Astrocyte of the spinal cord (primary cell): ENCODE results near the gene DERL3.
"Not testable (repeated sequence)": the region's sequence is repeated elsewhere in the genome, so short reads cannot be mapped to it uniquely, and the experiment has no call there.

Source experiments
- DNase-seq: peaks from one replicate; pipeline ENCODE4 v3.0.0; 2011; ENCODE audit warnings: low read depth, low spot score
- H3K4me3 ChIP-seq: 2 replicates; pipeline ENCODE4 v1.5.1; 2011; ENCODE audit warnings: low read depth, mild to moderate bottlenecking, low read length, moderate library complexity
- in situ Hi-C: cut with HindIII; loops from 2 replicates; pipeline ENCODE4 v1.10.0; 2017; ENCODE audit warnings: low sequenced_read_pairs
- TF ChIP-seq, protein P1 (sequence below): IDR thresholded peaks from 2 replicates; pipeline ENCODE4 v1.5.1; 2012; ENCODE audit warnings: low read depth, mild to moderate bottlenecking, low read length, inconsistent platforms

Gene DERL3

DNA sequence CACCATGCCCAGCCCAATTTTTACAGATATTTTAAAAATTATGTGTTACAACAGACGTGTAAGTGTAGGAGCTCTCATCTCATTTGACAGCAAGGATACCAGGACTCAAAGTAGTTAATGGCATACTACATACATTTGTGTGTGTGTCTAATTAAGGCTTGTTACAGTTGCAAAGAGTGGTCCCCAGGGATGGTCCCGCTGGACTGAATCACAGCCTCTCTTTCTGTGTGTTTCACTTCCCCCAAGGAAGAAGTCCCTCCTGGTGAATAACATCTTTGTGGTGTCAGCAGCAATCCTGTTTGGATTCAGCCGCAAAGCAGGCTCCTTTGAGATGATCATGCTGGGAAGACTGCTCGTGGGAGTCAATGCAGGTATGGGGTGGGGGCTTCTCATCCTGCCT, 36.1 kb upstream of the DERL3 start:
- in situ Hi-C loops: no loop called here
- TF ChIP-seq, protein P1, sequence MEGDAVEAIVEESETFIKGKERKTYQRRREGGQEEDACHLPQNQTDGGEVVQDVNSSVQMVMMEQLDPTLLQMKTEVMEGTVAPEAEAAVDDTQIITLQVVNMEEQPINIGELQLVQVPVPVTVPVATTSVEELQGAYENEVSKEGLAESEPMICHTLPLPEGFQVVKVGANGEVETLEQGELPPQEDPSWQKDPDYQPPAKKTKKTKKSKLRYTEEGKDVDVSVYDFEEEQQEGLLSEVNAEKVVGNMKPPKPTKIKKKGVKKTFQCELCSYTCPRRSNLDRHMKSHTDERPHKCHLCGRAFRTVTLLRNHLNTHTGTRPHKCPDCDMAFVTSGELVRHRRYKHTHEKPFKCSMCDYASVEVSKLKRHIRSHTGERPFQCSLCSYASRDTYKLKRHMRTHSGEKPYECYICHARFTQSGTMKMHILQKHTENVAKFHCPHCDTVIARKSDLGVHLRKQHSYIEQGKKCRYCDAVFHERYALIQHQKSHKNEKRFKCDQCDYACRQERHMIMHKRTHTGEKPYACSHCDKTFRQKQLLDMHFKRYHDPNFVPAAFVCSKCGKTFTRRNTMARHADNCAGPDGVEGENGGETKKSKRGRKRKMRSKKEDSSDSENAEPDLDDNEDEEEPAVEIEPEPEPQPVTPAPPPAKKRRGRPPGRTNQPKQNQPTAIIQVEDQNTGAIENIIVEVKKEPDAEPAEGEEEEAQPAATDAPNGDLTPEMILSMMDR: no peak
- no peak for DNase-seq
- no peak overlapping the region for H3K4me3 ChIP-seq

DNA sequence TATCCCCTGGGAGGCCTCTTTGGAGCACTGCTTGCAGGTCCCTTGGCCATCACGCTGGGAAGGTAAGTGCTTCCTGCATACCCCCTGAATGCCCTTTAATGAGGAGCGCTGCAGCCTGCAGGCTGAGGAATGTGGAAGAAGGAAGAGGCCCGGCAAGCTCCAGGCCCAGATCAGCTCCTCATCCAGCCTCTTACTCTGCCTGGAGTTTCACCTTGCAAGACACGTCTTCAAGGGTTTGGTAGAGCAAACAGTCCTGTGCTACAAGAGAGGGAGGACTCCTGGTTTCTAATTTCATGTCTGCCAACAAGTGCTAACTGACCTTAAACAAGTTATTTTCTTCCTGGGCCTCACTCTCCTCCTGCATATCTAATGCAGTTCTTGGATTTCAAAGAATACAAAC, 29.8 kb upstream of the DERL3 start:
- DNase-seq: no peak
- TF ChIP-seq, protein P1: no peak
- in situ Hi-C loops: no loop called here
- H3K4me3 ChIP-seq: no peak overlapping the region

DNA sequence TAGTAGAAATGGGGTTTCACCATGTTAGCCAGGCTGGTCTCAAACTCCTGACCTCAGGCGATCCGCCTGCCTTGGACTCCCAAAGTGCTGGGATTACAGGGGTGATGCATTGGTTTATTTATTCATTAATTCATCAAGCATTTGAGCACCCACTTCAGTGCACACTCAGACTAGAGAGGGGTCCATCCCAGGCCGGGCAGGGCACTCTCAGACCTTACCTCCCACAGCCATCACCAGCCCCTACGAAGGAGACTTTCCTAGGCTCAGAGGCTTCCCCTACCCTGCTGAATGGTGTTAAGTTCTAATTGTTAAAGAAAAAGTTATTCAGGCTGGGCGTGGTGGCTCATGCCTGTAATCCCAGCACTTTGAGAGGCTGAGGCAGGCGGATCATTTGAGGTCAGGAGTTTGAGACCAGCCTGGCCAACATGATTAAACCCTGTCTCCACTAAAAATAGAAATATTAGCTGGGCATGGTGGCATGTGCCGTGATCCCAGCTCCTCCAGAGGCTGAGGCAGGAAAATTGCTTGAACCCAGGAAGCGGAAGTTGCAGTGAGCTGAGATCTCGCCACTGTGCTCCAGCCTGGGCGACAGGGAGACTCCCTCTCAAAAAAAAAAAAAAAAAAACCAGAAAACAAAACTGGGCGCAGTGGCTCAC, 25.8 kb upstream of the DERL3 start:
- H3K4me3 ChIP-seq, in situ Hi-C loops, DNase-seq: not testable (repeated sequence)

DNA sequence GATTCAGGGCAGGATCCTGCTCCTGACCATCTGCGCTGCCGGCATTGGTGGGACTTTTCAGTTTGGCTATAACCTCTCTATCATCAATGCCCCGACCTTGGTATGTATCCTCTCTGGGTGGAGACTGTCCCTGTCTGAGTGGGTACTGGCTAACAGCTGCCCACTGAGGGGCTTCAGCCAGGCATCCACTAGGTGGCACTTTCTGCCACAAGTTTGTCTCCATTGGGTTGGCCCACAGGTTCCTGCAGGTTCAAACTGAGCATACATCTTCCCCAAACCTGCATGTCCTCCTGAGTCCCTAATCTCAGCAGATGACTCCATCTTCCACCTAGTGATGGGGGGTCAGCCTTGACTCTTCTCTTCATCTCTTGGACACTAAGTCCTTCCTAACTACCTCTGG, 23.3 kb upstream of the DERL3 start:
- DNase-seq: peak; percentile 39
- TF ChIP-seq, protein P1: peak; percentile 80
- in situ Hi-C loops: no loop called here
- H3K4me3 ChIP-seq: no peak overlapping the region

DNA sequence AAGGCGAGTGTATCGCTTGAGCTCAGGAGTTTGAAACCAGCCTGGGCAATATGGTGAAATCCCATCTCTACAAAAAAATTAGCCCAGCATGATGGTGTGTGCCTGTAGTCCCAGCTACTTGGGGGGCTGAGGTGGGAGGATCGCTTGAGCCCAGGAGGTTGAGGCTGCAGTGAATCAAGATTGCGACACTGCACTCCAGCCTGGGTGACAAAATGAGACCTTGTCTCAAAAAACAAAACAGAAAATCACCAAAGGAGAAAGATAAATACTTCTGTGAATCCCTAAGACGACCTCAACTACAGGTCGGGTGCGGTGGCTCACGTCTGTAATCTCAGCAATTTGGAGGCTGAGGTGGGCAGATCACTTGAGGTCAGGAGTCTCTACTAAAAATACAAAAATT, 21.4 kb upstream of the DERL3 start:
- in situ Hi-C loops, H3K4me3 ChIP-seq, DNase-seq: not testable (repeated sequence)

DNA sequence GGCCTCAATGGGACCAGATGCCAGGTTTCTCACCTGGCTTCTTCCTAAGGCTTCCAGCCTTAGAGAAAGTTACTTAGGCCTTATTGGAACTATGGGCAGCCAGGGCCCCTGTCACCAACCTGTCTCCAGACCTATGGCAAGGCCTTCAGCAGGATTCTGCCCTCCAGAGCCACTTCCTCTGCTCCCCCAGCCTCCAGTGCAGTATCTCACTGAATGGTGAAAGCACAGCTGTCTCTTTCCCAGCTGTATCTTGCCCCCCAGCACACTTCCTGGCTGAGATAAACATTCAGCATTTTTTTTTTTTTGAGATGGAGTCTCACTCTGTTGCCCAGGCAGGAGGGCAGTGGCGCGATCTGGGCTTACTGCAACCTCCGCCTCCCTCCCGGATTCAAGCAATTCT, 20.4 kb upstream of the DERL3 start:
- in situ Hi-C loops: no loop called here
- no peak for DNase-seq
- TF ChIP-seq, protein P1: no peak
- no peak overlapping the region for H3K4me3 ChIP-seq

DNA sequence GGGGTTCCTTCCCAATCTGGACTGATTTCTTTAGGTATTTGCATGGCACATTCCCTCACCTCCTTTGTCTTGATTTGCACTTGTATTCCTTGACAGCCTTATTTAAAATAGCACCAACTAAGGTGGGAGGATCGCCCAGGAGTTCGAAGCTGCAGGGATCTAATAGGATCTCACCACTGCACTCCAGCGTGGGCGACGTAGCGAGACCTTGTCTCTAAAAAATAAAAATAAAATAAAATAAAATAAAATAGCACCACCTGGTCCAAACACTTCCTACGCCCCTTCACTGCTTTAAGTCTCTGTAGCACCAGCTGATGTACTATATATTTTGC, 19.6 kb upstream of the DERL3 start:
- H3K4me3 ChIP-seq: peak overlapping the region; percentile 77
- in situ Hi-C loops: no loop called here
- DNase-seq: no peak
- TF ChIP-seq, protein P1: no peak
